Lower lobe of right lung (tissue), 2 donors: ENCODE data around the gene EN2. TPM values are rescaled to one million over a fixed set of nuclear protein-coding genes. Genes with fewer than 3 reads are reported as not detected.
A peak's percentile ranks its signal among the peaks of the same experiment; 100 is the strongest.

ENCODE experiments used
- ATAC-seq, 2 donors: fragments of 200-7000 bp; cut with Tn5 transposase; one replicate each; pipeline ENCODE4 v1.9.1; 2020 to 2022; ENCODE audit warnings: mild to moderate bottlenecking in 2 of 2, moderate library complexity in 2 of 2
- DNase-seq: peaks from one replicate; pipeline ENCODE4 v3.0.0-alpha.2; 2020
- H3K27ac ChIP-seq: fragments of 200-600 bp; one replicate; pipeline ENCODE4 v1.8.0; 2022
- H3K27me3 ChIP-seq: fragments of 200-600 bp; one replicate; pipeline ENCODE4 v1.8.0; 2022; ENCODE audit warnings: low read depth
- H3K36me3 ChIP-seq: fragments of 200-600 bp; one replicate; pipeline ENCODE4 v1.8.0; 2022; ENCODE audit warnings: mild to moderate bottlenecking
- H3K4me1 ChIP-seq: fragments of 200-600 bp; one replicate; pipeline ENCODE4 v1.8.0; 2022
- H3K4me3 ChIP-seq: fragments of 200-600 bp; one replicate; pipeline ENCODE4 v1.8.0; 2022; ENCODE audit warnings: mild to moderate bottlenecking
- H3K9me3 ChIP-seq: fragments of 200-600 bp; one replicate; pipeline ENCODE4 v1.8.0; 2022
- intact Hi-C: fragments of 100-400 bp; cut with DNase I; formaldehyde crosslinking; loops from one replicate; pipeline ENCODE4 v1.11.0; 2022
- total RNA-seq: library from RNA; stranded (reverse); fragmentation: NEBNext Ultra II Directional; extraction: Animal tissue kit (Norgen Biotek cat#: 25700); gene quantifications from one replicate; pipeline ENCODE4 v1.2.1, GENCODE V29; 2021
- TF ChIP-seq, protein P1 (sequence below): fragments of 200-600 bp; IDR thresholded peaks from one replicate; pipeline ENCODE4 v1.8.0; 2022; ENCODE audit warnings: antibody characterized with exemption, mild to moderate bottlenecking
- donor health status: DM: no; HTN: yes; CAD: no; lungs with severe emphysema.

EN2 gene
- total RNA-seq, 1 donor from 2014 or later: not detected

DNA sequence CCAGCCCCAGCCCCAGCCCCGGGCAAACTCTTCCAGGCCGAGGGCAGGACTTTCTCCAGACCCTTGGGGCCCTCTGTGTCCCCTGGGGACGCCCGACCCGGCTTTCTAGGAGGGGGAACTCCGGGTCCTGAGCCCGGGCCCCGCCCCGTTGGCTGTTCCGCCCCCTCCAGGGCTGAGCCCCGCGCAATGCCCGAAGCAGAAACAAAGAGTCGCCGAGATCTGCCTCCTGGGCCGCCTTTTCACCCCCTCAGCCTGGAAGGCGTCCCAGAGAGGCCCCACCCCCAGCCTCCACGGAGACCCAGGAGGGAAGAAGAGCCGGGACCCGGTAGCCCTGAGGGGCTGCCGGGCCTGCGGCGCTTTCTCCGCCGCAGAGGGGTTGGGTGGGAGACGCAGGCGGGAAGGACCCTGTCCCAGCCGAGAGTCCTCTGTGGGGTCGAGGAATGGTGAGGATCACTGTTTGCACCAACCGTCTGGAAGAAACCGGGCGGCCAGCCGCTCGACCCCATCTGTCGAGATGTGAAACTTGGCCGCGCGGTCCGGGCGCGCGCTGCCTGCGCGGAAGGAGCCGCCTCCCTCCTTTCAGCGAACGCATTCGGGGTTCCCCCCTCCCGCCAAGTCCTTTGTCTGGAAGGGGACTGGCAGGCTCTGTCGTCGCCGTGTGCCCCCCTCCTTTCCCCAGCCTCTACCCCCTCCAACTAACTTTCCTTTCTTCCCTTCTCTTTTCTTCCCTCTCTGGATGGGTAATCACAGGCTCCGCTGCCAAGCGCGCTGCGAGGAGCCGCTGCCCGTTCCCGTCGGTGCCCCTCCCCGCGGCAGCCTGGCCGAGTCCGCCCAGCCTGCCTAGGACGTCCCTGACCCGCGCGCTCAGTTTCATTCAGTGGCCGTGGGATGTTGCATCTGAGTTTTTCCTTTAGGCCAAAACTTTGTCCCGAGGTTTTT lies 10.2 kb downstream of the EN2 start:
- peaks cover 98% of the 10 kb centered on the region for H3K27me3 ChIP-seq
- TF ChIP-seq, protein P1, sequence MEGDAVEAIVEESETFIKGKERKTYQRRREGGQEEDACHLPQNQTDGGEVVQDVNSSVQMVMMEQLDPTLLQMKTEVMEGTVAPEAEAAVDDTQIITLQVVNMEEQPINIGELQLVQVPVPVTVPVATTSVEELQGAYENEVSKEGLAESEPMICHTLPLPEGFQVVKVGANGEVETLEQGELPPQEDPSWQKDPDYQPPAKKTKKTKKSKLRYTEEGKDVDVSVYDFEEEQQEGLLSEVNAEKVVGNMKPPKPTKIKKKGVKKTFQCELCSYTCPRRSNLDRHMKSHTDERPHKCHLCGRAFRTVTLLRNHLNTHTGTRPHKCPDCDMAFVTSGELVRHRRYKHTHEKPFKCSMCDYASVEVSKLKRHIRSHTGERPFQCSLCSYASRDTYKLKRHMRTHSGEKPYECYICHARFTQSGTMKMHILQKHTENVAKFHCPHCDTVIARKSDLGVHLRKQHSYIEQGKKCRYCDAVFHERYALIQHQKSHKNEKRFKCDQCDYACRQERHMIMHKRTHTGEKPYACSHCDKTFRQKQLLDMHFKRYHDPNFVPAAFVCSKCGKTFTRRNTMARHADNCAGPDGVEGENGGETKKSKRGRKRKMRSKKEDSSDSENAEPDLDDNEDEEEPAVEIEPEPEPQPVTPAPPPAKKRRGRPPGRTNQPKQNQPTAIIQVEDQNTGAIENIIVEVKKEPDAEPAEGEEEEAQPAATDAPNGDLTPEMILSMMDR: no peak
- no peaks in the 10 kb centered on the region for H3K36me3 ChIP-seq
- H3K27ac ChIP-seq: no peak overlapping the region
- DNase-seq: peak; percentile 44
- intact Hi-C loops: no loop called here
- peaks cover 39% of the 10 kb centered on the region for H3K4me1 ChIP-seq
- H3K4me3 ChIP-seq: peak overlapping the region; percentile 21
- ATAC-seq: no peak
- H3K9me3 ChIP-seq: no peaks in the 10 kb centered on the region

DNA sequence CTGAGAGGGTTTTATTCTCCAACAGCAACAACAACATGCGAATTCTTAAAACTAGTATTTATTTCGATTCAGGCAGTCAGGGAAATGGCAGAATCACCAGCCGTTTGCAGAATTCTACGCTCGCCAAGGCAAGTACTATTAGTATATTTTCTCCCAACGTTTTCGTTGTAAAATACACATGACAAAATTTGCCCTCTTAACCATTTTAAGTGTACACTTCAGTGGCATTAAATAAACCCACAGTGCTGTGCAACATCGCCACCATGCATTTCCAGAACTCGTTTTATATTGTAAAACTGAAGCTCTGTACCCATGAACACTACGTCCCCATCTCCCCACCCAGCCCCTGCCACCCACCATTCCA lies 10.8 kb downstream of the EN2 start:
- Histone ChIP-seq H3K4me3 (no peak overlapping the region), H3K9me3 (no peaks in the 10 kb centered on the region), H3K27ac (no peak overlapping the region), H3K4me1 (peaks cover 39% of the 10 kb centered on the region), H3K27me3 (peaks cover 98% of the 10 kb centered on the region), H3K36me3 (no peaks in the 10 kb centered on the region)
- intact Hi-C loops: no loop called here
- DNase-seq (no peak), ATAC-seq (no peak)
- TF ChIP-seq, protein P1: no peak

DNA sequence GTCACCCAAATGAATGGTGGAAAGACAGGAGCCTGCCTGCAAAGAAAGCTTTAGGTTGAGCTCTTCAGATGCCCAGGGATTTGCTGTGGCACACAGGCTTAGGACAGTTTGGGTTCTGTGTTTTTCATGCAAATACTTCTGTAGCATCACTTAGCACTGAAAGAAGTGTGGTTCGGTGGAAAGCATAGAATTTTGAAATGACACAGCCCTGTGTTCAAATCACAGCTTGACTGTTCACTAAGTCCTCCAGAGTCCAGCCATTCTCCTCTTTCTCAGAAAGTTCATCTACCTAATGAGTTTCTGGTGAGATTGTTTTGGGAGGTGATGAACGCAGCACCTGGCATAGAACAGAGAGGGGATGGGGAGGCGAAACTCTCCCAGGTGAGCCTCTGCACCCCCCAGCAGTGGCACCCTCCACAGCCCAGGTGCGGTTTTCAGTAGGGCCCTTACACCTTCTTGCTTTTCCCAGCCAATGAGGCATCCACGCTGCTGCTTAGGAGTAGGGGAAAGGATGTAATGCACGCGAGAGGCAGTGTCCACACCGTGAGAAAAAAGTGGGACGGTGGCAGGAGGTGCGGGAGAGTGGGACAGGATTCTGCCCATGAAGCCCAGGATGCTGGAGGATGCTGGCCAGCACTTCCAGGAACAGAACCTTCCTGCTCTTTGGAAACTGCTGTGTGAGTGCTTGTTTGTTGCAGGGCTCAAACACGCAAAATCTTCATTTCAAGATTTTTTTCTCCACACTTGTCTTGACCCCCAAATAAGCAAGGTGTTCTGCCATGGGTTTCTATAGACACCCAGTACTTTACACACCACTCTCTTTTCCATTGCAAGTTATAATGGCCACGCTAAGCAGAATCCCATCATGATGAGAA lies 11.6 kb downstream of the EN2 start:
- TF ChIP-seq, protein P1: no peak
- ATAC-seq (no peak), DNase-seq (no peak)
- no peak overlapping the region for H3K27ac ChIP-seq
- no peak overlapping the region for H3K4me3 ChIP-seq
- H3K36me3 ChIP-seq: no peaks in the 10 kb centered on the region
- peaks cover 39% of the 10 kb centered on the region for H3K4me1 ChIP-seq
- H3K9me3 ChIP-seq: no peaks in the 10 kb centered on the region
- peaks cover 98% of the 10 kb centered on the region for H3K27me3 ChIP-seq
- intact Hi-C loops: no loop called here

DNA sequence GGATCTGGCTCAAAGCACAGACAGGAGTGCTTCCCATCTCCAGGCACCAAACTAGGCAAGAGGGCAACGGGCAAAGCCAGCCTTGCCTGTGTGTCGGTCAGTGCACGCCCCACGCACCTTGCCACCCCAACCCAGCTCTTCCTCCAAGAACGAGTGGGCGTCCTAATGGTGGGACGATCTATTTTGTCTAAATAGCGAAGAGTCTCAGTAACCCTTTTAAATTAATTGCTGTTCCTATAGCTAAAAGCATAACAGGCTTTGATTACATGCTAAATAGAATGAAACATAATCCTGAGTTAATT lies 12.2 kb downstream of the EN2 start:
- intact Hi-C loops: no loop called here
- DNase-seq: no peak
- no peak for ATAC-seq
- no peaks in the 10 kb centered on the region for H3K36me3 ChIP-seq
- peaks cover 37% of the 10 kb centered on the region for H3K4me1 ChIP-seq
- no peak overlapping the region for H3K27ac ChIP-seq
- H3K27me3 ChIP-seq: peaks cover 98% of the 10 kb centered on the region
- H3K4me3 ChIP-seq: no peak overlapping the region
- TF ChIP-seq, protein P1: no peak
- no peaks in the 10 kb centered on the region for H3K9me3 ChIP-seq

DNA sequence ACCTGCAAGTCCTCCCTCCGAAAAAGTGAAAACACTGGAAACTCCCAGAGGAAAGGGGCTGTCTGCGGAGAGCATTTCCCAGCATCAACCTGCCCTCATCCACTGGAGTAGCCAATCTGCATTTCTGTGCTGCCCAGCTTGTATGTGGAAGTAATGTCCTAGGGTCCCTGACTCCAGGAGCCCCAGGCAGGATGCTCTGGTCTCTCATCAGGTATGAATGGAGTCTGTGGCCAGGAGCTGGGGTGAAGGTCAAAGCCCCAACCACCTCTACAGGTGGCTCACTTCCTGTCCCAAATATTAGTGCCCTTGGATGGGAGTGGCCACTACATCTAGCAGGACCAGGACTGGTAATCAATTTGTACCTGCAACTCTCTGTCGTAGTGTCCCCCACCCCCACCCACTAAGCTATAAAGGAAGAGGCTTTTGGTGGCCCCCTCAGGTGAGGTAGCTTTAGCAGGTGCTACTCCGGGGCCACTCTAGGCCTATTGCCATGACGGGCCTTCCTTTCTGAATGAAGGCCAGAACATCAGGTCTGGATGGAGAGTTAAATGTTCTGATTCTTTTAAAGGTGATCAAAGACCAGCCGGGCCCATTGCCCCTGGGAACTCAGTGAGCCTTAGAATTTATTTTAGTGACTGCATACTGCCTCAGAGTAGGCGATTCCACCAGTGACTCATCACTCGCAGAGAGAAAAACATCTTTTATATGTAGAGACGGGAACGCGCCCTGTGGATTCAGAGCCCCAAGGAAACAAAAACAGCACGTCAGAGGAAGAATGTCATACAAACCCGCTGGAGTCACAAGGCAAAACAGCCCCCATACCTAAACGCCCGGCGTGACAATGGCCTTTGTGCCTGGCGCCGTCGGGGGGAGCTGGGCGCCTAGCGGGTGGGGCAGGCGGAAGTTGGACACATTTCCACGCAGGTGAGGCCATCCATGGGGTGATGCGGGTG lies 13.0 kb downstream of the EN2 start:
- Histone ChIP-seq H3K9me3 (no peaks in the 10 kb centered on the region), H3K36me3 (no peaks in the 10 kb centered on the region), H3K27me3 (peaks cover 98% of the 10 kb centered on the region), H3K4me1 (peaks cover 32% of the 10 kb centered on the region), H3K4me3 (no peak overlapping the region), H3K27ac (no peak overlapping the region)
- DNase-seq: no peak
- TF ChIP-seq, protein P1: no peak
- no peak for ATAC-seq
- intact Hi-C loops: no loop called here
